ENCODE data around the gene FCHSD2.

The FCHSD2 gene

GRCh38 chr11:73184953-73185671, 43.0 kb upstream of the FCHSD2 start:
- no peaks in the 10 kb centered on the region for H3K36me3 ChIP-seq (ENCODE audit: control insufficient read depth in 2 of 2, insufficient read depth in 2 of 2, low read length in 2 of 2)
- H3K9me3 ChIP-seq (ENCODE audit: control insufficient read depth in 2 of 2, low read length in 2 of 2) = no peaks in the 10 kb centered on the region
- no peak overlapping the region for H3K27ac ChIP-seq (ENCODE audit: low read depth in 2 of 2, low read length in 2 of 2)
- H3K9ac ChIP-seq (ENCODE audit: low read depth in 1 of 2, low read length in 2 of 2) = no peak overlapping the region
- peak overlapping the region in 1 of 2 donors; percentile 28 for H3K4me3 ChIP-seq (ENCODE audit: low read length in 2 of 2)
- peaks cover 7 to 27% of the 10 kb centered on the region in 2 donors for H3K4me1 ChIP-seq (ENCODE audit: control insufficient read depth in 2 of 2, insufficient read depth in 2 of 2, low read length in 2 of 2)
- no peaks in the 10 kb centered on the region for H3K27me3 ChIP-seq (ENCODE audit: control insufficient read depth in 2 of 2, insufficient read depth in 2 of 2, low read length in 2 of 2)

GRCh38 chr11:73182824-73183321, 40.8 kb upstream of the FCHSD2 start:
- no peaks in the 10 kb centered on the region for H3K9me3 ChIP-seq (ENCODE audit: control insufficient read depth in 2 of 2, low read length in 2 of 2)
- no peaks in the 10 kb centered on the region for H3K36me3 ChIP-seq (ENCODE audit: control insufficient read depth in 2 of 2, insufficient read depth in 2 of 2, low read length in 2 of 2)
- H3K27ac ChIP-seq (ENCODE audit: low read depth in 2 of 2, low read length in 2 of 2) = peak overlapping the region; percentile 49 to 77
- H3K9ac ChIP-seq (ENCODE audit: low read depth in 1 of 2, low read length in 2 of 2) = peak overlapping the region in 1 of 2 donors; percentile 34
- no peak overlapping the region for H3K4me3 ChIP-seq (ENCODE audit: low read length in 2 of 2)
- peaks cover 8 to 28% of the 10 kb centered on the region in 2 donors for H3K4me1 ChIP-seq (ENCODE audit: control insufficient read depth in 2 of 2, insufficient read depth in 2 of 2, low read length in 2 of 2)
- no peaks in the 10 kb centered on the region for H3K27me3 ChIP-seq (ENCODE audit: control insufficient read depth in 2 of 2, insufficient read depth in 2 of 2, low read length in 2 of 2)

GRCh38 chr11:73178681-73179080, 36.6 kb upstream of the FCHSD2 start:
- Histone ChIP-seq H3K27me3 (ENCODE audit: control insufficient read depth in 2 of 2, insufficient read depth in 2 of 2, low read length in 2 of 2) (no peaks in the 10 kb centered on the region), H3K9me3 (ENCODE audit: control insufficient read depth in 2 of 2, low read length in 2 of 2) (no peaks in the 10 kb centered on the region), H3K27ac (ENCODE audit: low read depth in 2 of 2, low read length in 2 of 2) (no peak overlapping the region), H3K4me3 (ENCODE audit: low read length in 2 of 2) (no peak overlapping the region), H3K4me1 (ENCODE audit: control insufficient read depth in 2 of 2, insufficient read depth in 2 of 2, low read length in 2 of 2) (peaks cover 19 to 35% of the 10 kb centered on the region in 2 donors), H3K36me3 (ENCODE audit: control insufficient read depth in 2 of 2, insufficient read depth in 2 of 2, low read length in 2 of 2) (no peaks in the 10 kb centered on the region), H3K9ac (ENCODE audit: low read depth in 1 of 2, low read length in 2 of 2) (no peak overlapping the region)

- Histone ChIP-seq H3K4me3 (ENCODE audit: low read length in 2 of 2) (no peak overlapping the region), H3K9ac (ENCODE audit: low read depth in 1 of 2, low read length in 2 of 2) (no peak overlapping the region), H3K4me1 (ENCODE audit: control insufficient read depth in 2 of 2, insufficient read depth in 2 of 2, low read length in 2 of 2) (peaks cover 14 to 28% of the 10 kb centered on the region in 2 donors), H3K9me3 (ENCODE audit: control insufficient read depth in 2 of 2, low read length in 2 of 2) (no peaks in the 10 kb centered on the region), H3K27ac (ENCODE audit: low read depth in 2 of 2, low read length in 2 of 2) (no peak overlapping the region), H3K36me3 (ENCODE audit: control insufficient read depth in 2 of 2, insufficient read depth in 2 of 2, low read length in 2 of 2) (no peaks in the 10 kb centered on the region), H3K27me3 (ENCODE audit: control insufficient read depth in 2 of 2, insufficient read depth in 2 of 2, low read length in 2 of 2) (no peaks in the 10 kb centered on the region)
Observed at GRCh38 chr11:73177778-73178539, 35.8 kb upstream of the FCHSD2 start.

GRCh38 chr11:73177380-73177777, 35.3 kb upstream of the FCHSD2 start:
- peaks cover 14 to 23% of the 10 kb centered on the region in 2 donors for H3K4me1 ChIP-seq (ENCODE audit: control insufficient read depth in 2 of 2, insufficient read depth in 2 of 2, low read length in 2 of 2)
- no peak overlapping the region for H3K27ac ChIP-seq (ENCODE audit: low read depth in 2 of 2, low read length in 2 of 2)

GRCh38 chr11:73176874-73177155, 34.7 kb upstream of the FCHSD2 start:
- no peak overlapping the region for H3K4me3 ChIP-seq (ENCODE audit: low read length in 2 of 2)
- H3K36me3 ChIP-seq (ENCODE audit: control insufficient read depth in 2 of 2, insufficient read depth in 2 of 2, low read length in 2 of 2) = no peaks in the 10 kb centered on the region
- no peak overlapping the region for H3K27ac ChIP-seq (ENCODE audit: low read depth in 2 of 2, low read length in 2 of 2)
- no peaks in the 10 kb centered on the region for H3K27me3 ChIP-seq (ENCODE audit: control insufficient read depth in 2 of 2, insufficient read depth in 2 of 2, low read length in 2 of 2)
- no peak overlapping the region for H3K9ac ChIP-seq (ENCODE audit: low read depth in 1 of 2, low read length in 2 of 2)
- H3K4me1 ChIP-seq (ENCODE audit: control insufficient read depth in 2 of 2, insufficient read depth in 2 of 2, low read length in 2 of 2) = peaks cover 14 to 23% of the 10 kb centered on the region in 2 donors
- H3K9me3 ChIP-seq (ENCODE audit: control insufficient read depth in 2 of 2, low read length in 2 of 2) = no peaks in the 10 kb centered on the region

More at GRCh38 chr11:73177380-73177777, 35.3 kb upstream of the FCHSD2 start:
- no peak overlapping the region for H3K4me3 ChIP-seq (ENCODE audit: low read length in 2 of 2)
- no peaks in the 10 kb centered on the region for H3K27me3 ChIP-seq (ENCODE audit: control insufficient read depth in 2 of 2, insufficient read depth in 2 of 2, low read length in 2 of 2)
- H3K36me3 ChIP-seq (ENCODE audit: control insufficient read depth in 2 of 2, insufficient read depth in 2 of 2, low read length in 2 of 2) = no peaks in the 10 kb centered on the region
- H3K9ac ChIP-seq (ENCODE audit: low read depth in 1 of 2, low read length in 2 of 2) = no peak overlapping the region
- H3K9me3 ChIP-seq (ENCODE audit: control insufficient read depth in 2 of 2, low read length in 2 of 2) = no peaks in the 10 kb centered on the region

GRCh38 chr11:73176145-73176873, 34.2 kb upstream of the FCHSD2 start:
- H3K27ac ChIP-seq (ENCODE audit: low read depth in 2 of 2, low read length in 2 of 2) = peak overlapping the region in 1 of 2 donors; percentile 36
- no peaks in the 10 kb centered on the region for H3K27me3 ChIP-seq (ENCODE audit: control insufficient read depth in 2 of 2, insufficient read depth in 2 of 2, low read length in 2 of 2)
- peaks cover 14 to 23% of the 10 kb centered on the region in 2 donors for H3K4me1 ChIP-seq (ENCODE audit: control insufficient read depth in 2 of 2, insufficient read depth in 2 of 2, low read length in 2 of 2)
- no peaks in the 10 kb centered on the region for H3K36me3 ChIP-seq (ENCODE audit: control insufficient read depth in 2 of 2, insufficient read depth in 2 of 2, low read length in 2 of 2)
- no peak overlapping the region for H3K9ac ChIP-seq (ENCODE audit: low read depth in 1 of 2, low read length in 2 of 2)
- H3K9me3 ChIP-seq (ENCODE audit: control insufficient read depth in 2 of 2, low read length in 2 of 2) = no peaks in the 10 kb centered on the region
- H3K4me3 ChIP-seq (ENCODE audit: low read length in 2 of 2) = no peak overlapping the region

GRCh38 chr11:73175551-73176144, 33.5 kb upstream of the FCHSD2 start:
- Histone ChIP-seq H3K9me3 (ENCODE audit: control insufficient read depth in 2 of 2, low read length in 2 of 2) (no peaks in the 10 kb centered on the region), H3K36me3 (ENCODE audit: control insufficient read depth in 2 of 2, insufficient read depth in 2 of 2, low read length in 2 of 2) (no peaks in the 10 kb centered on the region), H3K9ac (ENCODE audit: low read depth in 1 of 2, low read length in 2 of 2) (no peak overlapping the region), H3K4me1 (ENCODE audit: control insufficient read depth in 2 of 2, insufficient read depth in 2 of 2, low read length in 2 of 2) (peaks cover 14 to 23% of the 10 kb centered on the region in 2 donors), H3K4me3 (ENCODE audit: low read length in 2 of 2) (no peak overlapping the region), H3K27ac (ENCODE audit: low read depth in 2 of 2, low read length in 2 of 2) (peak overlapping the region; percentile 36 to 38), H3K27me3 (ENCODE audit: control insufficient read depth in 2 of 2, insufficient read depth in 2 of 2, low read length in 2 of 2) (no peaks in the 10 kb centered on the region)

- H3K27me3 ChIP-seq (ENCODE audit: control insufficient read depth in 2 of 2, insufficient read depth in 2 of 2, low read length in 2 of 2) = no peaks in the 10 kb centered on the region
- no peaks in the 10 kb centered on the region for H3K9me3 ChIP-seq (ENCODE audit: control insufficient read depth in 2 of 2, low read length in 2 of 2)
- H3K4me3 ChIP-seq (ENCODE audit: low read length in 2 of 2) = no peak overlapping the region
- no peak overlapping the region for H3K9ac ChIP-seq (ENCODE audit: low read depth in 1 of 2, low read length in 2 of 2)
- no peaks in the 10 kb centered on the region for H3K36me3 ChIP-seq (ENCODE audit: control insufficient read depth in 2 of 2, insufficient read depth in 2 of 2, low read length in 2 of 2)
- H3K27ac ChIP-seq (ENCODE audit: low read depth in 2 of 2, low read length in 2 of 2) = peak overlapping the region; percentile 40 to 57
- H3K4me1 ChIP-seq (ENCODE audit: control insufficient read depth in 2 of 2, insufficient read depth in 2 of 2, low read length in 2 of 2) = peaks cover 14 to 23% of the 10 kb centered on the region in 2 donors
Observed at GRCh38 chr11:73174495-73174791, 32.3 kb upstream of the FCHSD2 start.

Data from mucosa of rectum (tissue), 2 donors.